ENCODE measurements around the gene MAEA. TPM values are rescaled to one million over a fixed set of nuclear protein-coding genes. Genes with fewer than 3 reads are reported as not detected.

MAEA gene
- total and polyA plus RNA-seq, 10 of the 15 experiments (the other 5 are each of a cell fraction or from before 2014, with no cell fraction given), result 3.6 to 67.1 (median 54.6) TPM

- TF ChIP-seq MEF2A (IDR thresholded peaks at IDR 0.05; ENCODE audit: insufficient read depth, low read depth, low read length), result 0 out of 2 replicates have a peak, but pooled peaks have one; percentile 12
- TF ChIP-seq CEBPB (IDR thresholded peaks at IDR 0.05; ENCODE audit: borderline replicate concordance in 1 of 2, low read depth in 2 of 2, low read length in 2 of 2), result no peak
- no peak for TF ChIP-seq ZNF24 (IDR thresholded peaks at IDR 0.05)
- no peak for TF ChIP-seq SIX5 (IDR thresholded peaks at IDR 0.05; ENCODE audit: low read depth, low read length, severe bottlenecking)
- TF ChIP-seq ATF2 (IDR thresholded peaks at IDR 0.05; ENCODE audit: low read length), result peak; percentile 53
- no peak; the same call in 1 of the 2 replicates for TF ChIP-seq EED (IDR thresholded peaks at IDR 0.05; ENCODE audit: low read depth)
- 0 out of 2 replicates have a peak, but pooled peaks have one; percentile 30 for TF ChIP-seq MTA3 (IDR thresholded peaks at IDR 0.05; ENCODE audit: borderline replicate concordance, low read length)
These were observed 22.6 kb upstream of the MAEA start (continued) for GRCh38 chr4:1266881-1267763.

- no peak overlapping the region for H3K27ac ChIP-seq (ENCODE audit: control insufficient read depth, insufficient read depth)
- no peak for TF ChIP-seq HDAC2 (IDR thresholded peaks at IDR 0.05)
- TF ChIP-seq ZBTB33 (IDR thresholded peaks at IDR 0.05), result no peak
- TF ChIP-seq YY1 (IDR thresholded peaks at IDR 0.05; ENCODE audit: low read depth, low read length), result no peak
- no peak for TF ChIP-seq MYB (IDR thresholded peaks at IDR 0.05; ENCODE audit: borderline replicate concordance, low read depth, low read length)
- TF ChIP-seq FOXK2 (IDR thresholded peaks at IDR 0.05), result no peak
- TF ChIP-seq ZBED1 (IDR thresholded peaks at IDR 0.05; ENCODE audit: borderline replicate concordance), result no peak
- TF ChIP-seq MTA3 (IDR thresholded peaks at IDR 0.05; ENCODE audit: borderline replicate concordance, low read length), result no peak
- TF ChIP-seq ATF2 (IDR thresholded peaks at IDR 0.05; ENCODE audit: low read length), result no peak
- TF ChIP-seq POU2F2 (IDR thresholded peaks at IDR 0.05; ENCODE audit: borderline replicate concordance, low read depth, low read length), result no peak
- no peak for TF ChIP-seq MTA2 (IDR thresholded peaks at IDR 0.05; ENCODE audit: low read depth)
- TF ChIP-seq NFYB (IDR thresholded peaks at IDR 0.05; ENCODE audit: insufficient read depth, low read depth, low read length), result no peak
- TF ChIP-seq EGR1 (IDR thresholded peaks at IDR 0.05; ENCODE audit: borderline replicate concordance in 1 of 2, low read depth in 2 of 2, low read length in 2 of 2), result no peak
These were observed 20.5 kb upstream of the MAEA start for GRCh38 chr4:1269209-1269608.

More at GRCh38 chr4:1269209-1269608, 20.5 kb upstream of the MAEA start:
- ChIA-PET RAD21 (ENCODE audit: unreplicated experiment) (interaction anchor here (1.0 to 2.9 kb wide), 6 partner anchors 12 to 140 kb away, joined by 4 to 40 read pairs (median 8); partner anchors contain the start of gene UVSSA), CTCF (interaction anchor here (1.1 to 3.8 kb wide), 12 partner anchors 12 to 146 kb away, joined by 3 to 113 read pairs (median 14); partner anchors contain the start of genes MAEA and UVSSA), POLR2A (no interaction called here), SMC1A (ENCODE audit: uncharacterized antibody, unreplicated experiment) (interaction anchor here (2.6 to 4.4 kb wide), 6 partner anchors 19 to 138 kb away, joined by 6 to 65 read pairs (median 16); no protein-coding TSS in a partner anchor)
- BruUV-seq (replicated peaks), result no TSS peak
- Histone ChIP-seq H3K79me2 (ENCODE audit: control insufficient read depth, insufficient read depth, low read length) (no peaks in the 10 kb centered on the region), H3K36me3 (ENCODE audit: control insufficient read depth in 2 of 2, insufficient read depth in 2 of 2, low read length in 1 of 2) (no peaks in the 10 kb centered on the region), H3K4me2 (ENCODE audit: control insufficient read depth, insufficient read depth) (no peak overlapping the region), H3K4me1 (ENCODE audit: control insufficient read depth, insufficient read depth, low read length) (no peaks in the 10 kb centered on the region), H3K4me3 (no peak overlapping the region), H3K9ac (ENCODE audit: control insufficient read depth, insufficient read depth, low read length) (no peak overlapping the region), H2AFZ (ENCODE audit: control insufficient read depth, low read depth, low read length) (no peak overlapping the region), H3K9me3 (replicated peaks; ENCODE audit: control insufficient read depth, insufficient read depth, low read length) (peaks cover 9% of the 10 kb centered on the region), H4K20me1 (ENCODE audit: control insufficient read depth, insufficient read depth) (no peaks in the 10 kb centered on the region), H3K27me3 (replicated peaks in 1 of 2; ENCODE audit: control insufficient read depth in 2 of 2, insufficient read depth in 2 of 2, low read length in 1 of 2) (no peaks in the 10 kb centered on the region)
- ATAC-seq, result no peak
- in situ Hi-C loops (cut with MboI), result loop anchor here (5.0 kb wide), 1 partner anchor 102 kb away; no protein-coding TSS in a partner anchor
- FAIRE-seq, result no peak
- intact Hi-C loops (cut with micrococcal nuclease; ENCODE audit: unreplicated experiment), result loop anchor here (5.0 kb wide), 2 partner anchors 67 to 78 kb away; partner anchors contain the start of gene UVSSA
- no peak for DNase-seq (ENCODE audit: low read depth, low spot score)

Measured in GM12878 (cell line).